NCI-H2227 (cell line): Measurements from ENCODE around the gene ADCYAP1R1.
A peak's percentile ranks its signal among the peaks of the same experiment; 100 is the strongest.

Experiments
- DNase-seq: peaks from one replicate; lab custom pipeline; 2025; ENCODE audit not compliant: unreplicated experiment; lab: John Stamatoyannopoulos, UW

Gene ADCYAP1R1

DNA sequence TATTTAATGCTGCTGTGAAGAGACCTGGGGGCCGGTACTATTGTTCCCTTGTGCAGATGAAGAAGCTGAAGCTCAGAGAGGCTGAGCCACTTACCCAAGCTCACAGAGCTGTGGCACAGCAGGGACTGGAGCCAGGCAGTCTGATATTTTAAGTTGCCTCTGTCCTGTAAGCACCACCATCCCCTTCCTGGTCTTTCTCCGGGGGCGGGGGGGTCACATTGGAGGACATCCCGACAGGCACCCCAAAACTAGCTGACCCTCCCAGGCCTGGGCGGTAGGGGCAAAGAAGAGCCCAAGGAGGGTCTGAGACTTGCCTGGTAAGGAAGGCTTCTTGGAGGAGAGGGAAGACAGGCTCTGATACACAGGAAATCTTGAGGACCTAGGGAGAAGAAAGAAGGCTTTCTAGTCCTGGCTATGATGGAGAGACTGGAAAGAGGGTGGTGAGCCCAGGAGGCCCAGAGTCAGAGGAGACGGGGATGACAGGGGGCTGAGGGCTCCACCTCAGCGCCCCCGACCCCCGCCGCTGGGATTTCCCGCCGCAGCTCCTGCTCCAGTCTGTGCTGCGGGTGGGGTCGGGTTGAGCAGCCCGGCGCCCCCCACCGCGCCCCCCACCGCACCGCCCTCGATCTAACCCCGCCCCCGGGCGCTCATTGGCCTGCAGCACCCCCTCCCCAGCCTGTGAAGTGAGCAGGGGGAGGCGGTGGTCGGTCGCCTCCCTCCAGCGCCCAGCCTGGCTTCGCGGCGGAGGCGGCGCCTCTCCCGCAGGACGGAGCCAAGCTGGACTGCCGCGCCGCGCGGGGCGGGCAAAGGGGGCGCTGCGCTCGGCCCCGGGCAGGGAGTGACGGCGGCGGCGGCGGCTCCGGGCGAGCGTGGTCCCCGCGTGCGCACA, at the start of gene ADCYAP1R1:
ADCYAP1R1 (plus strand) TSS at position 711 of the 889 bp plus-strand sequence. CDS start 10,957 bp downstream, outside the sequence.
- peak; percentile 80 for DNase-seq

DNA sequence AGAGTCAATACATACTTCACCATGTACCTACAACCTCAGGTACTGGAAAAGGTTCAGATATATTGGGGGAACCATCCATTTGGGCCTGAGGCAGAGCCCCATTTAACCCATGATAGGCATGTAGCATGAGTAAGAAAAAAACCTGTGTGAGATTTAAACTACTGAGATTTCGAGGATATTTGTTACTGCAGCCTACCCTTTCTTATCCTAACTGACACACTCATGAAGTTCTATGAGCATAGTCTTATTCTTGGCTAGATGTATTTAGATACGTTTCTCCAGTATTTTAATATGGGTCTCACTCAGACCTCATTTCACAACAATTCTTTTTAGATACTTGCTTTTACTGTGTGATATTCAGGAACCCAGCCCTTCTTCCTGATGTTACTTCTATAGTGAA, 49.0 kb upstream of the ADCYAP1R1 start:
- DNase-seq: no peak

DNA sequence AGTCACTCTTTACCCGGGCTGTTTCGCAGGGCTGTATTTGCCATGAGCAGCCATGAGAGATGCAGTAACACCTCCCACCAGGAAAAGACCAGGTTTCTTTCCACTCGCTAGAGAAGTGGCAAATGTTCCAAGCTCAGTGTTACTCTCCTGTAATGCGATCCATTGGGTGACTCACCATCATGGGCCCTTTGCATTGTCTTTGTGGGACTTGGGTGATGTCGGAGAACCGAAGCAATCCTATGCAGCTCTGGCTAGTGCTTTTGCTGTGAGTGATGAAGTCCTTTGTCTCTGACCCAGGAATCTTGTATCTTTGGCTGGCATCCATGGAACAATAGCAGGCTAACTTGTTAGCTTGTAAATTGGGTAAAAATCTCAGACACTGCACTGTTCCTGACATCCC, 48.4 kb upstream of the ADCYAP1R1 start:
- DNase-seq: no peak

DNA sequence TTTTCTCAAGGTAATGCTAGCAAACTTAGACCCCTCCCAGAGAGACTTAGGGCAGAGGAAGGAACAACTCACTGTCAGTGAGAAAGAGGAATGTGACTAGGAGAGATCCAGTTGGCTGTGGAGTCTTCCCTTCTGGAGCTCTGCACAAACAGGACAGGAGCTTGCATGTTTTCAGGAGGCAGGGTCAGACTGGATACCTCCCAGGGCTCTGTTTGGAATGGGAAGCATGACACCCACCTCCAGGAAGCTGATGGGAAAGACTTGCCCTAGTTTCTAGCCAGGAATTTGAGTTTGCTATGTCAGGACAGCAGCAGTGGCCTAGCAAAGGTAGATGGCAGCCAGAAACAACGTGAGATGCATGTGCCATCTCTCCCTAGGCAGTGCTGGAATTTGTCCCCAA, 47.7 kb upstream of the ADCYAP1R1 start:
- no peak for DNase-seq

DNA sequence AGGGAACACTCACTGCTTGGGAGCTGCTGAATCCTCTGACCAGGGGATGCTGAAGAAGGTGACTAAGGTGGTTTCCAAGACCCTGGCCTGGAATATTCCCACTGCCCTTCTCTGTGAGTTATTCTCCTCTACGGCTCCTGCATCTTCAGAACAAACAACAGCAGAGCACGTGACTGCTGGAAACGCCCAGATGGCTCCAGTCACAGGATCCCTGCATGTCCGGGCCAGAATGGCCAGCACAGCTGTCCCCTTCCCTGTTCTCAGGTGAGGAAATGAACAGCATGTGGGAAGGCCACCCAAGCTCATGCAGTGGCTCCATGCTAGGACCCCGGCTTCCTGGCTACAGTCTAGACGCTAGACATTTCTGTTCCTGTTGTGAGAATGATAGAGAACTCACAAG, 45.3 kb upstream of the ADCYAP1R1 start:
- no peak for DNase-seq

DNA sequence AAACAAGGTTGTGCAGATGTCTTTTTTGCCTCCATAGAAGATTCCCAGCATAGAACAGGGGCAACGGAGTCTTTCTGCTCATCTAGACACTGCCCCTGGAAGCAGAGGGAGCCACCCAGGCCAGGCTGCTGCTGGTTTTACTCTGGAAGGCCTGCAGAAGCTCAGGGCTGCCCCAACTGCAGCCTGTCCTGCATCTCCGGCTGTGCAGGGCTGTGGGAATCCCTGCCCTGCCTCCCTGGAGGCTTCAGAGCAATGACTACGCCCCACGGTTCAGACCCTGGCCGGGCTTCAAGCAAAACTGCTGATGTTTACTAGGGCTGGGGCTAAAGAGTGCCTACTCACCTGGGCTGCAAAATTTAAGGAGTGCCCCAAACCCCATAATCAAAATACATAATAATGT, 44.5 kb upstream of the ADCYAP1R1 start:
- DNase-seq: no peak

DNA sequence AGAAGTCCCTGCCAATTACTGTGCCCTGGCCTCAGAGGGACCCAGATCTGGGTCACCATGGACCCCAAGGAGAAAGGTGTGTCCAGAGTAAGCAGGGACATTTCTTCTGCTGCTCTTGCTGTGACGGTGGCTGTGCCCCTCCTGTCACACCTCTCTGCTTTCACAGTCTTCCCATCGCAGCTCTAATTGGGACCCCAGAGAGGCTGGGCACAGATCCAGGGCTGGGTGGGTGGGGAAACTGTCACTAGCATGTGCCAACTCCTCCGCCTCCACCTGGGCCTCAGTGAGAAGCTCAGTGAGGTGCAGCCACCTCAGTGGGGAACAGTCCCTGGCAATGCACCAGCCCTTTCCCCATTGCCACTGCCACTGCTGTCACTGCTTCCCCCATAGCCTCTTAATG, 37.3 kb upstream of the ADCYAP1R1 start:
- no peak for DNase-seq

DNA sequence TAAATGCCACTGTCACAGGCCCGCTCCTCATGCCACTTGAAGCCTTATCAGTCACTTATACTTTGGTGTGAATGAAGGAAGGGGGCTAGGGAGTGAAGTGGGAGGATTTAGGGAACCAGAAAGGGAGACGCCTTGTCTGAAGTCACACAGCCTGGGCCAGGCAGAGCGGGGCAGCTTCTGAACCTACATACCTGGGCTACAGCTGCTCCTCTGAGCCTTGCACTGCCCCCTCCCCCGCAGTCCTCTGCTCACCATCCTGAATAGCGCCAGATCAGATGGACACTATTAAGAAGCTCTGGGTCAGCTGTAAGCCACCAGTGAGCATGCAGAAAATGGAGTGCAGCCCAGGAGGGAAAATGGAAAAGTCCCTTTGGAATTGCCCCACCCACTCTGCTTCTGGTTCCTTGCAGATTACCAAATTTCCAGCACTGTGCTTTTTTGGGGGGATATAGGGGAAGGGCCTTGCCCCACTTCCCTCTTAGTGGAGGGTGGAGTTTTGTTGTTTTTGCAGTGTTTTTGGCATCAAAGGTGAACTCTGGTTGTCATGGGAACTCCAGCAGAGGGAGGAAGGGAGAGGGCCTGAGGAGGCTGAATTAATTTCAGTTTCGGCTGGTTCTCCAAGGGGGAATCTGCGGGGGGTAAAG, 35.0 kb upstream of the ADCYAP1R1 start:
- no peak for DNase-seq

DNA sequence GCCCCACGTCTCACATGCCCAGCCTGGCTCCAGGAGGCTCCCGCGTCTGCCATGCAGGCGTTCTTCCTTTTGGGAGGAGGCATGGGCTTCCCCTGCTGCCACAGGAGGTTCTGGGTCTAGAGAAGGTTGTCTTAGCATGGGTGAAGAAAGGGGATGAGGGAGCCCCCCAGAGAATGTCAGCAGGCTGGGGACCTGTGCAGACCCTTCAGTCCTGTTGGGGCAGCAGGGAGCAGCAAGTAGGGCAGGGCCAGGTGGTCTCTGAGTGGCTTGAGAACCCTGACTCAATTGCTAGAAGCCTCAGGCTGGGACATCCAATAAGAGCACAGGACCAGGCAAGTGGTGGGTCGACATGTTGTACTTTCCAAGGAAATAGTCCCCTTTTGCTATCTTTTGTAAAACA, 34.4 kb upstream of the ADCYAP1R1 start:
- no peak for DNase-seq

DNA sequence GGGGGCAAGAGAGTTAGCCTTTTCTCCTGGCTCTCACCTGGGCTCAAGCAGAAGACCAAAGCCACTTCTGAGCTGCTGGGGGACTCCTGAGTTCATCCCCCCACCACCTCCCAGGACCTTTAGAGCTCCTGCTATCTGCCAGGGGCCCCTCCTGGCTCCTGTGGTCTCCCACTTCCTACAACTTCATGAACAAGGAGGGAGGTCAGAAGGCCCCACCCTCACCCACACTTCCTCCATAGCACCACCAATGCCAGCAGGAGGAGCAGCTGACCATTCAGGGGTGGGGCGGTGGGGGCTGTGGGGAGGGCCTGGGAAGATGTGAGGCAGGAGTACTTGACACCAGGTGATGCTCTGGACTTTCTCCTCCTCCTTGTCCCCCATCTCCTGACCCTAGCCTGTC, 32.6 kb upstream of the ADCYAP1R1 start:
- DNase-seq: no peak

DNA sequence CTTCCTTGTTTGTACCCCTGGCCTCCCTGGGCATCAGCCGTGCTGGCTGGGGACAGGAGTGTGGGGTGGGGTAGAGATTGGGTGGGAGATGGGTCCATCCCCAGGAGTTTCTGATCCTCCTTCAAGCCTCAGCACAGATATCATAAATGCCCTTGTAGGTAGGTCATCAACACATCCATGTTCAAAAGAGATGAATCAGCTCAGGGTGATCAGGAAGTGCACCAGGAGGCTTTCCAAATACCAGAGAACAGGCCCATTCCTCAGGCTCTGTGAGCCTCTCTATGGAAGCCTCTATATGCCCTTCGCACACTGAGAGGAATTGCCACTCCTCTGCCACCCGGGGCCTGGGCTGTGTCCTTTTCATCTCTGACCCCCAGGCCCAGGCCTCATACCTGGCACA, 31.9 kb upstream of the ADCYAP1R1 start:
- no peak for DNase-seq

DNA sequence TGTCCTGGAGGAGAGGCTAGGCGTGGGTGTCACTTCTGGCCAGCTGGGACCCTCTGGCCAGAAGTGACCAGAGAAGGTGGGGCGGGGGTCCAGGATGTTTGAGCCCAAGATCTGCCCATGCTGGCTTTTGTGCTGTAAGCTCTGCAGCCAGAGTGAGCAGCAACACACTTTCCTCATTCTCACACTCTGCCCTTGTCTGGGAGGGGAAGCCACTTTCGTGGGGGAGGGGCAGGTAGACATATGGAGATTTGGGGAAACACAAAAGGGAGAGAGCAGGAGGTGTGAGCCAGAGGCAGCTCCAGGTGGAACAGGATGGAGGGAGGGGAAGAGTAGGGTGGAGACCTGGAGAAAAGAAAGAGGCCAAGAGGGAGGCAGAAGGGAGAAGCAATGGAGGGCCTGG, 31.5 kb upstream of the ADCYAP1R1 start:
- DNase-seq: no peak

DNA sequence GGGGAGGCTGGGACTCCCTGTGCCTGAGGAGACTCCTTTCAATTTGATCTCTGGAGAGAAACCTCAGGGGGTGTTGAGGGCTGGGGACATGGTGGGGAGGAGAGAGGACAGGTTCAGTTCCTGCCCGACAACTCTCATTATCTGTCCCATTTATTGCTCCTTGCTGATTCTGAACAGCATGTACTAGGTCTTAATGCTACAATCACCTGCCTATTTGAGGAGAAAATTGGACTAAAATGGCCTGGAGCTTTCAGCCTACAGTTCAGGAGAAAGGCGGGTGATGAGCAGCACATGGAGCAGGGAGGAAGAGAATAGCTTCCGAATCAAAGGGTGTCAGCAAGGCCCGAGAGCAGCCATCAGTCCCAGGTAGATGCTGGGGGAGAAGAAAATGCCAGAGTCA, 30.0 kb upstream of the ADCYAP1R1 start:
- DNase-seq: no peak

DNA sequence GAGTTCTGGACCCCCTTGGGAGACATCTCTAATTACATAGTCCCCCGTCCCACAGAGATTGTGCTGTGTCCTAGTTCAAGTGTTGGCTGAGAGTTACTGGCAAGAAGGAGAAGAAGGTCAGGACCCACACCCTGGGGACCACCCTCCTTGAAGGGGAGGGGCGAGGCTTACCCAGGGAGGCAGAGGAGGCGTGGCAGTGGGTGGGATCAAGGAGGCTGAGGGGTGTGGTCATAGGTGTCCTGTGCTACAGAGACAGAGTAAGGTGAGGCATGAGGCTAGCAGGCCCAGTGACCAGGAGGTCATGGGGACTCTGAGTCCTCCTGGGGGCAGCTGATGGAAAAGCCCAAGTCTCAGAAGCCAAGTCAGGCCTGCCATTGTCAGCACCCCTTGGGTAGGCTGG, 29.4 kb upstream of the ADCYAP1R1 start:
- no peak for DNase-seq

DNA sequence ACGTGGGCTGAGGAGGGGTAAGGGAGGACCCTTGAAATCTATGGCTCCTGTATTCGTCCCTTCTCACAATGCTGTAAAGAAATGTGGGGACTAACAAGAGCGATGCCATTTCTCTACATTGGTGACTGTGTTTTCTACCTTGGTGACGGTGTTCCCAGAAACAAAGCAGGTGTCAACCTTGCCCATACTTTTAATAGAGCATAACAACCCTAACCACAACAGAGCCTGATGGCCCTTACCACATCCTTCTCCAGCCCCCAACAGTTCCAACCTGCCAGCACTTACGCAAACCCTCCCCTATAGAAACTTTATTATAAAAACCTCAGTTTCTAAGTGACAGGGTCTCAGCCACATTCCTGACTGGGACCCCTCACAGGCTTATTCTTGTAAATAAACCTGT, 28.2 kb upstream of the ADCYAP1R1 start:
- no peak for DNase-seq

DNA sequence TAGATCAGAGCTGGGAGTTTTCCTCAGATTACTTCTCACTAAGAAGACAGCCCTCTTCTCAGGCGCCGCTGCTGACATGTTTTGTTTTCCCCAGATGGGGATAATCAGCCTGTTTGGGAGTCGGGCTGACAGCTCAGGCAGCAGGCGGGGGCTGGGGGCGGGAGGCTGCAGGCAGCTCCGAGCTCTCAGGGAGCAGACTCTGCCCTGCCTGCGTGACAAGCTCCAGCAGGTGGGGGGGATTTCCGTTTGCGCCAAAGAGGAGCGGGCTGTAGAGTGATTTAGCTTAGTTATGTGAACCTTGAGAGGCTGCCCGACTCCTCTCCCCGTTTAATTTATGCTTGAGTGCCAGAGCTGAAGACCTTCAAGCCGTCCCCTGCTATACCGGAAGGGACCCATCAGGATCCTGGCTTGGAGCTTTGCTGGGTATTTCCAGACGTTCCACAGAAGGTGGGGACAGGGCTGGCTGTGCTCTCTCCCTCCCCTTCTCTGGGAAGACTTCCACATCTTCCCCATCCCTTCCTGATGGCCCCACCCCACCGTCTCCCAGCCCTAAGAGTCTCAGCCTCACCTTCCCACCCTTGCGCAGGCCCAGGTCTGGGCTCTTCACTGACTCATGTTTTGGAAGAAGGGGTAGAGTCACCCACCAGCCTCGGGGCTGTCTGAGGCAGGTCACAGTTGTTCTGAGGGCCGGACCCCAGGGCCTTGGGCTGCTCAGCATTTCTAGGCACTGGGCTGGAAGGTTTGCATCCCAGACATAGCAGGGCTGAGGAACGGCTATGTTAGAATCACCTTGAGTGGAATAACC, 24.7 kb upstream of the ADCYAP1R1 start:
- peak; percentile 65 for DNase-seq

DNA sequence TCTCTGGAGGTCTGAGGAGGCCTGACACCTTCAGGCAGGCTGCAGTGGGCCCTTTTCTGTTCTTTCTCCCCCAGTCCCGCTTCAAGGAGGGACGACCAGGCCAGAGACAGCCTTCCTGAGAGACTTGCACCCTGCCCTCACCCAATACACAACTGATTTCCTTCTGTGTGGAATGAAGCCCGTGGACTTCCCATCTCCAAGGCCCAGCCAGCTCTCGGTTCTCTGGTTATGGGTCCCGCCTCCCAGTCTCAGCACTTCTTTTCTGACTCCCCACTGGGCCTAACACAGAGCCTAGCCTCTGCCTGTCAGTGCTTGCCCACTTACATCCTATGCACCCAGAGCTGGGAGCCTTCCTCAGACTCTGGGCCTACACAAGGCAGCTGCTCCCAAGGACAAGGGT, 24.1 kb upstream of the ADCYAP1R1 start:
- DNase-seq: no peak

DNA sequence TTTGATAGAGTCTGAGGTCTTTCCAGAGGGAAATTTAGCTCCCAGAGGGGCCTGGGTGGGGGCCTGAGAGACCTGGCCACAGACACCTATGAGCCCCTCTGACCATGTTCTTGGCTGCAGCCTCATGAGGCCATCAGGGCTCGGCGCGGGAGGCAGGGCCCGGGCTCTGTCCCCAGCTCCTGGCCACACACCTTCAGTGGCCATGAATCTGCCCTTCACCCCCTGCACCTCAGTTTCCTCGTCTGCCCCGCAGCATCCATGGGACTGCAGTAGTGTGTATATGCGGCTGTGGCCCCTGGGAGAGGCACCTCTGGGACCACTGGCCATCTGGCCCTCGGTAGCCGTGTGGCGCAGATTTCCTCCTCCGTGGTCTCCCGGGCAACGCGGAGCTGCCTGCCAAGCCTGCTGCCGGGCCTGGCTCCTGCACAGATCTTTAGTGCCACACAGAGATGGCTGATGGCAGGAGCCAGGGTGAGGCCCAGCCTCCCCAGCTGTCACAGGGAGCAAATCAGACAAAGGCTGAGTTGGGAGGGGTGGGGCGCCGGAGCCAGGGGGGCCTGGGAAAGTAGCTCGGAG, 23.6 kb upstream of the ADCYAP1R1 start:
- no peak for DNase-seq

DNA sequence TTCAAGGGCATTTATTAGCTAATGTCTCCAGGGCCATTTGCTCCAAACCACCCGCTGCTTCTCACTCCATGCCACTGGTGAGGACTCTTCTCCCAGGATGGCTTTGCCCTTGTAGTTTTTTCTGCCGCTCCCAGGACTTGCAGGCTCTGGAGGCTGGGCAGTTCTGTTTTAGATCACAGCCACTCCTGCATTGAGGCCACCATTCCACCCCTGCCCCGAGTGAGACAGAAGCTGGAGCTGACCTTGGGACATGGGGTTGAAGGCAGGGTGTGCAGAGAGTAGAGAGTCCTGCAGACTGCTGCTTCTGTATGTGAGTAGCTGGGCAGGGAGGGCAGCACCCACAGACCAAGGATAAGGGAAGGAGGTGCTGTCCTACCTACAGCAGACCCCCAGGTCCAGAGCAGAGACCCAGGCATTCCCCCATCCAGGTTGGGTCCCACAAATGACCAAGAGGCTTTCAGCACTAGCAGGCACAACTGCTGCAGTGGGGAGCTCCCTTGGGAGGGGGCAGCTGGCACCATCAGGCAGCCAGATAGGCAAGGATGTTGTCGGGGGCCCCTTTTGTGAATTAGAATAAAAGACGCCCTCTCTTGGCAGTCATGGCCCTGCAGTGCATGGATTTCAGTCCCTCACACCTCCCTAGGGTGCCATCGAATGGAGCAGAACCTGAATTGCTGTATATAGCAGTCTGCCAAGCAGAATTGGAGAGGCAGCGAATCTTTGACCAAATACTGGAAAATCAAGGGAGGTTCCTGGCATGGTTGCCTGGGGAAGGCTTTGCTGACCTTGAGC, 22.7 kb upstream of the ADCYAP1R1 start:
- no peak for DNase-seq

DNA sequence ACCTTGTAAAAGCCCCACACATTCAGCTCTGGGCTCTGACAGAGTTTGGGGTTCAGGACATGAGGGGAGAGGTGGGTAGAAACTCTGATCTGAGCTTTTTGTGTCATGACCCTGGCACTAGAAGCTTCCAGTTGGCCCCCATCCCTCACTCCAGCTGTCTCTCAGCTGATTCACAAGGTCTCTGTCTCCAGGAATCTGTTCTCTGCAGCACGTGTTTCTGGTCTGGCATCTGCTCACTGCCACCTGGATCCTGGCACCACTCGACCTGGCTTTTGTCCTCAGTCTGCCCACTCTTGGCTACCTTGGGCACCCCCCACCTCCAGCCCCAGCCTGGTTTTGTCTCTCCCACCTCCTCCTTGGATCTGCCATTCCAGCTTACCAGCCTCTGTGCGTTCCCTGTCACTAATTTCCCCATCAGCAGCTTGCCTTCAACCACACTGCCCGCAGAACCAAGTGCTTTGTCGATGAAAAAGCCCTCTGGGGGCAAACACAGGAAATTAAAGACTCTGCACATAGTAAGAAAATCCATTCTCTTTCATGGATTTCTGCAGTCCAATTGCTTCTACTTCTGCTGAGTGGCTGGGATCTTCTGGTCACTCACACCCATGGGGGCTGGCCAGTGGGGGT, 18.3 kb upstream of the ADCYAP1R1 start:
- no peak for DNase-seq
